HL-60/S4 treated with retinoic acid at 250 ng/mL for 4 days and 3 days (cell line): Measurements from ENCODE around the gene ZNF316.
"Not testable (repeated sequence)": the region's sequence is repeated elsewhere in the genome, so short reads cannot be mapped to it uniquely, and the experiment has no call there.

Experiments
- in situ Hi-C: fragments of 300-500 bp; cut with MboI; formaldehyde crosslinking; loops from 2 replicates; pipeline ENCODE4 v1.7.0; 2022; ENCODE audit warnings: low sequenced_read_pairs

Gene ZNF316

GRCh38 chr7:6646465-6646864 is 9.3 kb downstream of the ZNF316 start:
- in situ Hi-C loops: no loop called here

GRCh38 chr7:6647080-6647479 is 10.0 kb downstream of the ZNF316 start:
- in situ Hi-C loops: no loop called here

GRCh38 chr7:6647541-6647940 is 10.4 kb downstream of the ZNF316 start:
- in situ Hi-C loops: no loop called here

- in situ Hi-C loops: no loop called here
Measured at GRCh38 chr7:6648066-6648814, 11.1 kb downstream of the ZNF316 start.

GRCh38 chr7:6648815-6649104 is 11.6 kb downstream of the ZNF316 start:
- in situ Hi-C loops: no loop called here

GRCh38 chr7:6649241-6649961 is 12.3 kb downstream of the ZNF316 start:
- in situ Hi-C loops: no loop called here

GRCh38 chr7:6650086-6650485 is 13.0 kb downstream of the ZNF316 start:
- in situ Hi-C loops: no loop called here

- in situ Hi-C loops: no loop called here
Measured at GRCh38 chr7:6650521-6651011, 13.4 kb downstream of the ZNF316 start.

- in situ Hi-C loops: no loop called here
Measured at GRCh38 chr7:6651851-6652445, 14.8 kb downstream of the ZNF316 start.

GRCh38 chr7:6652446-6653011 is 15.4 kb downstream of the ZNF316 start:
- in situ Hi-C loops: no loop called here

GRCh38 chr7:6653071-6654003 is 16.2 kb downstream of the ZNF316 start:
- in situ Hi-C loops: no loop called here

GRCh38 chr7:6654113-6654841 is 17.2 kb downstream of the ZNF316 start:
- in situ Hi-C loops: no loop called here

GRCh38 chr7:6654842-6655610 is 17.9 kb downstream of the ZNF316 start:
- in situ Hi-C loops: no loop called here

GRCh38 chr7:6655636-6656385 is 18.7 kb downstream of the ZNF316 start:
- in situ Hi-C loops: no loop called here

- in situ Hi-C loops: no loop called here
Measured at GRCh38 chr7:6656413-6656812, 19.3 kb downstream of the ZNF316 start.

- in situ Hi-C loops: no loop called here
Measured at GRCh38 chr7:6658618-6659345, 21.7 kb downstream of the ZNF316 start.

- in situ Hi-C loops: not testable (repeated sequence)
Measured at GRCh38 chr7:6670851-6671250, 33.7 kb downstream of the ZNF316 start.
